Neural crest cell (in vitro differentiated cells): ENCODE results near the gene ZDHHC7. TPM values are rescaled to one million over a fixed set of nuclear protein-coding genes. Genes with fewer than 3 reads are reported as not detected.
"Not testable (repeated sequence)": the region's sequence is repeated elsewhere in the genome, so short reads cannot be mapped to it uniquely, and the experiment has no call there.

ENCODE experiments used
- DNase-seq: peaks from one replicate; pipeline ENCODE4 v3.0.0; 2021; ENCODE audit warnings: low read depth, mixed read lengths, low spot score
- H3K27ac Mint-ChIP-seq: one replicate; pipeline ENCODE4 v1.8.0; 2021; ENCODE audit warnings: mild to moderate bottlenecking, mixed read lengths; ENCODE audit not compliant: unreplicated experiment
- H3K27me3 Mint-ChIP-seq: 2 replicates; pipeline ENCODE4 v1.8.0; 2021; ENCODE audit warnings: low read depth, mild to moderate bottlenecking, mixed read lengths
- H3K36me3 Mint-ChIP-seq: 2 replicates; pipeline ENCODE4 v1.8.0; 2021; ENCODE audit warnings: low read depth, mild to moderate bottlenecking, mixed read lengths
- H3K4me1 Mint-ChIP-seq: 2 replicates; pipeline ENCODE4 v1.8.0; 2021; ENCODE audit warnings: mixed read lengths
- H3K4me3 Mint-ChIP-seq: one replicate; pipeline ENCODE4 v1.8.0; 2021; ENCODE audit warnings: mild to moderate bottlenecking, mixed read lengths
- H3K9me3 Mint-ChIP-seq: 2 replicates; pipeline ENCODE4 v1.8.0; 2021; ENCODE audit warnings: mixed read lengths
- total RNA-seq: library from RNA; stranded (reverse); gene quantifications from 2 replicates; pipeline ENCODE4 v1.2.1, GENCODE V29; 2021
- TF ChIP-seq, protein P1 (sequence below): fragments of 200-600 bp; sonication (generic); conservative IDR thresholded peaks from 2 replicates; pipeline ENCODE4 v1.5.0; 2021; ENCODE audit warnings: antibody characterized with exemption, mild to moderate bottlenecking

ZDHHC7 gene
- total RNA-seq, 1 donor from 2014 or later, result 40.0 TPM

DNA sequence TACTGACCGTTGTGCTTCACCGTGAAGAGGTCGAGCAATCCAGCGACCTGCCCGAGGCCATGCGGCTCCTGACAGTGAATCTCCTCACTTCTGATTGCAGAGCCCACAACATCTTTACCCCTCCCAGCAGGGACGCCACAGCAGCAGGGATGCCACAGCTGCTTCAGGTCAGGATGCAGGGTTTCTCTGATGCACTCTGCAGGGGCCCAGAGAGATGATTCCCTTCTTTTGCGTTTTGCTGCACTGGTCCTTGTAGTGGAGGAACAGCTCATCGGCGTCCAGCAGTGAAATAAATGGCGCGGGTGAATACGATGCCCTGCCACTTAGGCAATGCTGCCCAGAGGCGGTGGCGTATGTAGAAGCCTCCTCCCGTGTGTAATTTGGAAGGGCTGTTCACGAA is 21.8 kb upstream of the ZDHHC7 start:
- DNase-seq, result no peak
- Mint-ChIP-seq H3K36me3 (no peaks in the 10 kb centered on the region), H3K4me1 (peaks cover 25% of the 10 kb centered on the region), H3K27me3 (peaks cover 20% of the 10 kb centered on the region), H3K4me3 (no peak overlapping the region), H3K27ac (no peak overlapping the region), H3K9me3 (no peaks in the 10 kb centered on the region)
- TF ChIP-seq, protein P1, sequence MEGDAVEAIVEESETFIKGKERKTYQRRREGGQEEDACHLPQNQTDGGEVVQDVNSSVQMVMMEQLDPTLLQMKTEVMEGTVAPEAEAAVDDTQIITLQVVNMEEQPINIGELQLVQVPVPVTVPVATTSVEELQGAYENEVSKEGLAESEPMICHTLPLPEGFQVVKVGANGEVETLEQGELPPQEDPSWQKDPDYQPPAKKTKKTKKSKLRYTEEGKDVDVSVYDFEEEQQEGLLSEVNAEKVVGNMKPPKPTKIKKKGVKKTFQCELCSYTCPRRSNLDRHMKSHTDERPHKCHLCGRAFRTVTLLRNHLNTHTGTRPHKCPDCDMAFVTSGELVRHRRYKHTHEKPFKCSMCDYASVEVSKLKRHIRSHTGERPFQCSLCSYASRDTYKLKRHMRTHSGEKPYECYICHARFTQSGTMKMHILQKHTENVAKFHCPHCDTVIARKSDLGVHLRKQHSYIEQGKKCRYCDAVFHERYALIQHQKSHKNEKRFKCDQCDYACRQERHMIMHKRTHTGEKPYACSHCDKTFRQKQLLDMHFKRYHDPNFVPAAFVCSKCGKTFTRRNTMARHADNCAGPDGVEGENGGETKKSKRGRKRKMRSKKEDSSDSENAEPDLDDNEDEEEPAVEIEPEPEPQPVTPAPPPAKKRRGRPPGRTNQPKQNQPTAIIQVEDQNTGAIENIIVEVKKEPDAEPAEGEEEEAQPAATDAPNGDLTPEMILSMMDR, result no peak

DNA sequence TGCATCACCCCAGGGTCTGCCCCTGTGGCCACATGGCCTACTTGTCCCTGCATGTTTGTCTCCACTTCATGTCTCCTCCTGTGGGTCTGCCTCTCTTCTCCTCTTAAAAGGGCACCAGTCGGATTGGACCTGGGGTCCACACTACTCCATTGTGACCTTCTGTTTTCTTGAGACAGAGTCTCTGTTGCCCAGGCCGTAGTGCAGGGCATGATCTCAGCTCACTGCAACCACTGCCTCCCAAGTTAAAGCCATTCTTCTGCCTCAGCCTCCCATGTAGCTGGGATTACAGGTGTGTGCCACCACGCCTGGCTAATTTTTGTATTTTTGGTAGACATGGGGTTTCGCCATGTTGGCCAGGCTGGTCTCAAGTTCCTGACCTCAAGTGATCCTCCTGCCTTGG is 20.9 kb upstream of the ZDHHC7 start:
- DNase-seq, H3K27ac Mint-ChIP-seq, H3K9me3 Mint-ChIP-seq, H3K36me3 Mint-ChIP-seq, H3K4me3 Mint-ChIP-seq: not testable (repeated sequence)
- Mint-ChIP-seq H3K27me3 (peaks cover 23% of the 10 kb centered on the region), H3K4me1 (peaks cover 28% of the 10 kb centered on the region)

DNA sequence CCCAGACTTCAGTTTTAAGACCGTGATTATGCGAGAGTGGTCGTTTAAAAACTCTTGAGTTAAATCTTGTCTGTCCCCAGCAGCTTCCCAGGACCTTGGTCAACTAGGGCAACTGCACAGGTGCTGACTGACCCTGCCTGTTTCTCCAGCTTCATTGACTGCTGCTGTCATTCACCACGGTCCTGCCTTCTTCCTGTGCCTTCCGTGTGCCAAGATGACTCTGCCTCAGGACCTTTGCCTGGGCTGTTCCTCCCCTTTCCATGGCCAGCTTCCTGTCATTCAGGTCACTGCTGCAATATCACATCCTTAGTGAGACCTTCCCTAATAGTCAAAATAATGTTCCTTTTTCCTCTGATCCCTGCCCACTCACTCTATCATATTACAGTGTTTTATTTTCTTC is 20.1 kb upstream of the ZDHHC7 start:
- Mint-ChIP-seq H3K27ac (no peak overlapping the region), H3K4me3 (peak overlapping the region; percentile 0), H3K27me3 (peaks cover 23% of the 10 kb centered on the region), H3K4me1 (peaks cover 33% of the 10 kb centered on the region), H3K36me3 (no peaks in the 10 kb centered on the region), H3K9me3 (no peaks in the 10 kb centered on the region)
- TF ChIP-seq, protein P1, result no peak
- no peak for DNase-seq

DNA sequence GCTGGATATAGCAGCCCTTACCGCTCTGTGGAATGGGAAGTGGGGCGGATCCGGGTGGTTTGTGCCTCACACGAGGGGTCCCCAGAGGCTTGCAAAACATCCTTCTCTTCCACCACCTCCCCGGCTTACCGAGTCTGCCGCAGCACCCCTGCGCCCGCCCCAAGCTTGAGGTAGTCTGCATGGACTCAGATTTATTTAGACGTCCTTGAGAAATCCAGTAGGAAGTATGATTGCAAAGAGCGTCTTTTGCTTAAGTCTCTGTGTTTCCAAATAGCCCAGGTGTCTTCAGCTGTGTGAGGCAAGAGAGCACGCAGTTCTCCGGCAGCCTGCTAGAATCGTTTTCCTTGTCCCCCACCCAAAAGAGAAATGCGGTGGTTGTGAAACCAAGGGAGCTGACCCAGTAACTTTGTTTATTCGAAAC is 18.7 kb upstream of the ZDHHC7 start:
- Mint-ChIP-seq H3K4me1 (peaks cover 33% of the 10 kb centered on the region), H3K27ac (no peak overlapping the region), H3K27me3 (peaks cover 23% of the 10 kb centered on the region), H3K36me3 (no peaks in the 10 kb centered on the region), H3K4me3 (peak overlapping the region; percentile 88), H3K9me3 (no peaks in the 10 kb centered on the region)
- DNase-seq, result no peak
- TF ChIP-seq, protein P1, result no peak

DNA sequence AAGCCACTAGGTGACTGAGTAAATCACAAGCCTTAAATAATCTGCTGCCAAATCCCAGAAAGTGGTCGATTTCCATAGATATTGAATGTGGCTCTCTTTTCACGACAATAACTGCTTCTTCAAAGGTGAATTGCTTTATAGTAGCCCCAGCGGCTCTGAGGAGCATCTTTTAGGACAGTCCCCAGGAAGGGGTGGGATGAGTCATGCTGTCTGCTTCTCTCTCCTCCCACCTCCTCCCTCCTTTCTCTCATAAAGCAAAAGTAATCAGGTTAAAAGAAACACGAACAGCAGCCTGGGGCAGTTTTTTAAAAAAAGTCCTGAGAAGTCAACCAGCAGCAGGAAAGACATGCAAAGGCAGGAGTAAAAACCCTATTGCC is 18.1 kb upstream of the ZDHHC7 start:
- Mint-ChIP-seq H3K4me3 (peak overlapping the region; percentile 88), H3K36me3 (no peaks in the 10 kb centered on the region), H3K27ac (no peak overlapping the region), H3K9me3 (no peaks in the 10 kb centered on the region), H3K27me3 (peaks cover 23% of the 10 kb centered on the region), H3K4me1 (peaks cover 33% of the 10 kb centered on the region)
- DNase-seq, result no peak
- TF ChIP-seq, protein P1, result peak; percentile 12

DNA sequence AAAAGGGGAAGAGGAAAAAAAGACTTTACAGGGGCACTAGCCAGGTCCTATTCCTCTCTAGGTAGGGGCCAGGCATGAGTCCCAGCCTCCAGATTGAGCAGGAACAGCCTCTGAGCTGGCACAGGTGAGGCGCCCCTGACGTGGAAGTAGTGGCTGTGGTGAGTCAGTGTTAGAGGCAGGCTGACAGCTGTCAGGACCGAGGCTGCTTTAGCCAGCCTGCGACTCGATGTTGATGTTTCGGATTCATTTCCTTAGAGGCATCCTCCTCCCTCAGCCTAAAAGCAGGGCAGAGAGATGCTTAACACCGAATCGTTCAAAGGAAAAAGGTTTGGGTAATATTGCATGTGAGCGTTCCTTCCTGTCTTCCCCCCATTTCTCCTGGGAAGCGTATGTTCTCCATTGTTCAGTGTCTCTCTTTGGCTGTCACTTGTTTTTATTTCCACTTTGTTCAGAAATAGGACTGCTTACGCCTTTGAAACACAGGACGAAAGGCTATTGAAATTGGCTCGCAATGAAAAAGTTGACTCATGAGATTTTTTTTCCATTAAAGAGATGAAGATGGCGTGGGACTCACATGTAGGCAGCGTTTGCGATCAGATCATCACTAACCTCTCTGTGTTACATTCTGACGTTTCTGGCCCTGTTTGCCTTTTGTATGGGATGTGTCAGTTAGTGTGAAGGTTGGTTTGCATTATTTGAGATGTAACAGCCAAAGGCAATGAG is 17.5 kb upstream of the ZDHHC7 start:
- Mint-ChIP-seq H3K9me3 (no peaks in the 10 kb centered on the region), H3K27ac (no peak overlapping the region), H3K36me3 (no peaks in the 10 kb centered on the region), H3K4me1 (peaks cover 33% of the 10 kb centered on the region), H3K27me3 (peaks cover 23% of the 10 kb centered on the region), H3K4me3 (peak overlapping the region; percentile 88)
- no peak for DNase-seq
- TF ChIP-seq, protein P1, result no peak
